ENCODE data around the gene TRPC5OS.

DNA sequence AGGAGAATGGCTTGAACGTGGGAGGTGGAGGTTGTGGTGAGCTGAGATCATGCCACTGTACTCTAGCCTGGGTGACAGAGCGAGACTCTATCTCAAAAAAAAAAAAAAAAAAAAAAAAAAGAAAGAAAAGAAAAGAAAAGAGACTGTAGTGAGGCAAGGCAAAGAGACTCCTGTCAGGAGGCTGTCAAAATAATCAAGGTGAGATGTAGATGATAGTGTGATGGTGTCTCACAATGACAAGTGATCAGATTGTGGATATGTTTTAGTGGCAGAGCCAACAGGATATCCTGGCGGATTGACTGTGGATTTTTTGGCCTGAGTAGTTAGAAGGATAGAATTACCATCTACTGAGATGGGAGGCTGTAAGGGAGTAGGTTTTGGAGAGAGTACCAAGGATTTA is 12.6 kb downstream of the TRPC5OS start:
- TF ChIP-seq, protein P1, sequence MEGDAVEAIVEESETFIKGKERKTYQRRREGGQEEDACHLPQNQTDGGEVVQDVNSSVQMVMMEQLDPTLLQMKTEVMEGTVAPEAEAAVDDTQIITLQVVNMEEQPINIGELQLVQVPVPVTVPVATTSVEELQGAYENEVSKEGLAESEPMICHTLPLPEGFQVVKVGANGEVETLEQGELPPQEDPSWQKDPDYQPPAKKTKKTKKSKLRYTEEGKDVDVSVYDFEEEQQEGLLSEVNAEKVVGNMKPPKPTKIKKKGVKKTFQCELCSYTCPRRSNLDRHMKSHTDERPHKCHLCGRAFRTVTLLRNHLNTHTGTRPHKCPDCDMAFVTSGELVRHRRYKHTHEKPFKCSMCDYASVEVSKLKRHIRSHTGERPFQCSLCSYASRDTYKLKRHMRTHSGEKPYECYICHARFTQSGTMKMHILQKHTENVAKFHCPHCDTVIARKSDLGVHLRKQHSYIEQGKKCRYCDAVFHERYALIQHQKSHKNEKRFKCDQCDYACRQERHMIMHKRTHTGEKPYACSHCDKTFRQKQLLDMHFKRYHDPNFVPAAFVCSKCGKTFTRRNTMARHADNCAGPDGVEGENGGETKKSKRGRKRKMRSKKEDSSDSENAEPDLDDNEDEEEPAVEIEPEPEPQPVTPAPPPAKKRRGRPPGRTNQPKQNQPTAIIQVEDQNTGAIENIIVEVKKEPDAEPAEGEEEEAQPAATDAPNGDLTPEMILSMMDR (IDR thresholded peaks at IDR 0.05; ENCODE audit: poor library complexity): no peak
- TF ChIP-seq EZH2phosphoT487 (IDR thresholded peaks at IDR 0.05; ENCODE audit: low read depth, severe bottlenecking, unreplicated experiment) (no peak), EZH2 (IDR thresholded peaks at IDR 0.05; ENCODE audit: borderline replicate concordance) (no peak)

All from hepatocyte (in vitro differentiated cells).